IgD-negative memory B cell (primary cell): ENCODE measurements around the gene TMCO1. TPM values are rescaled to one million over a fixed set of nuclear protein-coding genes. Genes with fewer than 3 reads are reported as not detected.
A peak's percentile ranks its signal among the peaks of the same experiment; 100 is the strongest.
"Not testable (repeated sequence)": the region's sequence is repeated elsewhere in the genome, so short reads cannot be mapped to it uniquely, and the experiment has no call there.

ENCODE experiments used
- H3K27ac Mint-ChIP-seq, 3 donors: one replicate each; pipeline ENCODE4 v1.8.0; 2020 to 2022; ENCODE audit warnings: mild to moderate bottlenecking in 3 of 3, mixed read lengths in 3 of 3, moderate library complexity in 1 of 3
- H3K27me3 Mint-ChIP-seq: one replicate; pipeline ENCODE4 v1.8.0; 2021; ENCODE audit warnings: mixed read lengths
- H3K36me3 Mint-ChIP-seq: one replicate; pipeline ENCODE4 v1.8.0; 2020; ENCODE audit warnings: mild to moderate bottlenecking, mixed read lengths
- H3K4me1 Mint-ChIP-seq, 3 donors: one replicate each; pipeline ENCODE4 v1.8.0; 2020 to 2022; ENCODE audit warnings: mixed read lengths in 3 of 3, mild to moderate bottlenecking in 1 of 3
- H3K4me3 Mint-ChIP-seq, 4 donors: one replicate each; pipeline ENCODE4 v1.8.0; 2020 to 2022; ENCODE audit warnings: mild to moderate bottlenecking in 4 of 4, mixed read lengths in 4 of 4, moderate library complexity in 3 of 4
- H3K9me3 Mint-ChIP-seq, 3 donors: one replicate each; pipeline ENCODE4 v1.8.0; 2020 to 2021; ENCODE audit warnings: mixed read lengths in 3 of 3, mild to moderate bottlenecking in 1 of 3
- polyA plus RNA-seq: library from polyadenylated mRNA; unstranded; fragments of 300-500 nt; fragmentation: Illumina TruSeq; gene quantifications from one replicate; pipeline ENCODE4 v1.2.3, GENCODE V29; 2021

TMCO1 gene
- 104 TPM for polyA plus RNA-seq

DNA sequence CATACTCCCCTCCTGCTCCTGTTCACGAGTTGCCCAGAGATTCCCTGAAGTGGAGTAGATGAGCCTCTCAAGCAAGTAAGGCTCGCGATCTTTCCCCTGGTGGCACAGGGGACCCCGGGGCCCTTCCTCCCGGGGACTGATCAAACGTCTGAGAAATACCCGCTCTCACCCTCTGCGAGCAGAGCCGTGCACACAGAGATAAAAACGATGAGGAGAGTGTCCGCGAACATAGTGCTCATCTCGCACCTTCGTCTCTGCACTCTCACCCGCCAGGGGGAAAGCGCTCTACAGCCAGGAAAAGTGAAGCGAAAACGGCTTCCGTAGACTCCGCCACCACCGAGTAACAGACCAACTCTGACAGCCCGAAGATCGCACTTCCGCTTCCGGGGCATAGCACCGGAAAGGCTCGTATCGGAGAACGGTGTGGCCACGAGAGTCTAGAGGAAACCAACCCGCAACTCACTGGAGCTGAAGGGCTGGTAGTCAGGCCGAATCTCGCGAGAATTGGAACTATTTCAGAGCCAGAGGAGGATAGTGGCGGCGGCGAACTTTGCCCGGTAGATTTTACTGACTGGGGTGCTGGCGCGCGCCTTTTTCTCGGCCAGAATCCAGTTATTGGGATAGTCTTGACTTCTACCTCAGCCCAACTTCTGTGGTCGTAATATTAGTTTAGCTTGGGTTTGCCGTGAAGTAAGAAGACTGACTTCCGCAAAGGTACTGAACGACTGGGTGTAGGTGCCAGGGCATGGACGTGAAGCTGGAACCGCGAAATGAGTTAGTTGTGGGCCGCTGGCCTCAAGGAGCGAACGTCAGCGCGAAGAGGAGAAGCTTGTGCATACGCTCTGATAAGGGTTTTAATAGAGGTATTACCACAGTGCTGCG lies at the start of gene TMCO1:
TSS of gene TMCO1 (minus strand) at position 356 of the 882 bp plus-strand sequence. CDS start at position 239, 117 bp downstream.
- H3K36me3 Mint-ChIP-seq, result peaks cover 6% of the 10 kb centered on the region
- no peaks in the 10 kb centered on the region for H3K9me3 Mint-ChIP-seq
- H3K27ac Mint-ChIP-seq, result peak within 1 kb of the TSS; percentile 89 to 99 (median 99)
- no peaks in the 10 kb centered on the region for H3K27me3 Mint-ChIP-seq
- peak within 1 kb of the TSS; percentile 96 to 100 (median 98) for H3K4me3 Mint-ChIP-seq
- peaks cover 29 to 53% (median 35%) of the 10 kb centered on the region in 3 donors for H3K4me1 Mint-ChIP-seq

DNA sequence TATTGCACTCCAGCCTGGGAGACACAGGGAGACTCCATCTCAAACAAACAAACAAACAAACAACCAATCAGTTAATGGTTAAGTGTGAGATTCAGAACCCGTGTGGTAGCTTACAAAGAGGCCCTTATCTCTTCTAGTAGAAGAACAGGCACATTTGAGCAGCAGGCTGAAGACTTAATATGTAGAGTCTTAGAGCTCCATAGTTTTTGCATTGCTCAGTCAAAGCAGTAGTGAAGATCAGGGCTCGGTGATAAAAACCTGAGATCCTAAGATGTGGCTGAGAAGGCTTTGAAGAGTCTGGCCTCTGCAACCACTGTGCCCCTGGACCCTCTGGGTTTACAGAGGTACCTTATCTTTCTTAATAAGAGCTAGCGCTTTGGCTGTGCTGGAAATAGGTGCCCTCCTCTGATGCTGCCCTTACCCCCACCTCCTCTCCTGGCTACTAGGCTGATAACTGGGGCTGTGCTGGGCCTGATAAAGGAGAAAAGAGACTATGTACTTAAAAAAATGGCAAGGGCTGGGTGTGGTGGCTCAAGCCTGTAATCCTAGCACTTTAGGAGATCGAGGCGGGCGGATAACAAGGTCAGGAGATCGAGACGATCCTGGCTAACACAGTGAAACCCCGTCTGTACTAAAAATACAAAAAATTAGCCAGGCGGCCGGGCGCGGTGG lies 48.3 kb upstream of the TMCO1 start:
- H3K4me1 Mint-ChIP-seq, result no peaks in the 10 kb centered on the region
- H3K9me3 Mint-ChIP-seq, result peaks cover 0 to 4% (median 2%) of the 10 kb centered on the region in 3 donors
- no peak overlapping the region for H3K27ac Mint-ChIP-seq
- H3K36me3 Mint-ChIP-seq, result no peaks in the 10 kb centered on the region
- no peak overlapping the region for H3K4me3 Mint-ChIP-seq
- peaks cover 6% of the 10 kb centered on the region for H3K27me3 Mint-ChIP-seq

GRCh38 chr1:165816157-165816556 lies 47.5 kb upstream of the TMCO1 start:
- Mint-ChIP-seq H3K4me3 (no peak overlapping the region), H3K36me3 (no peaks in the 10 kb centered on the region), H3K9me3 (peaks cover 0 to 4% (median 2%) of the 10 kb centered on the region in 3 donors), H3K4me1 (no peaks in the 10 kb centered on the region), H3K27ac (no peak overlapping the region), H3K27me3 (peaks cover 8% of the 10 kb centered on the region)

- Mint-ChIP-seq H3K36me3 (no peaks in the 10 kb centered on the region), H3K27me3 (peaks cover 8% of the 10 kb centered on the region), H3K9me3 (peaks cover 0 to 4% (median 2%) of the 10 kb centered on the region in 3 donors), H3K4me3 (no peak overlapping the region), H3K4me1 (no peaks in the 10 kb centered on the region), H3K27ac (no peak overlapping the region)
These were observed 47.1 kb upstream of the TMCO1 start for GRCh38 chr1:165815725-165816124.

- Mint-ChIP-seq H3K36me3 (no peaks in the 10 kb centered on the region), H3K4me3 (no peak overlapping the region), H3K4me1 (no peaks in the 10 kb centered on the region), H3K9me3 (peaks cover 0 to 1% (median 0%) of the 10 kb centered on the region in 3 donors), H3K27ac (no peak overlapping the region), H3K27me3 (peaks cover 5% of the 10 kb centered on the region)
These were observed 38.9 kb upstream of the TMCO1 start for GRCh38 chr1:165807613-165808012.

GRCh38 chr1:165804513-165804912 lies 35.8 kb upstream of the TMCO1 start:
- not testable (repeated sequence) for H3K4me1 Mint-ChIP-seq, H3K4me3 Mint-ChIP-seq, H3K27ac Mint-ChIP-seq, H3K36me3 Mint-ChIP-seq, H3K27me3 Mint-ChIP-seq, H3K9me3 Mint-ChIP-seq

GRCh38 chr1:165799387-165799786 lies 30.7 kb upstream of the TMCO1 start:
- peaks cover 5% of the 10 kb centered on the region for H3K27me3 Mint-ChIP-seq
- peaks cover 3 to 9% (median 5%) of the 10 kb centered on the region in 3 donors for H3K9me3 Mint-ChIP-seq
- no peaks in the 10 kb centered on the region for H3K4me1 Mint-ChIP-seq
- H3K27ac Mint-ChIP-seq, result no peak overlapping the region
- peaks cover 5% of the 10 kb centered on the region for H3K36me3 Mint-ChIP-seq
- H3K4me3 Mint-ChIP-seq, result no peak overlapping the region

- H3K9me3 Mint-ChIP-seq, result peaks cover 3 to 9% (median 4%) of the 10 kb centered on the region in 3 donors
- H3K4me1 Mint-ChIP-seq, result no peaks in the 10 kb centered on the region
- no peak overlapping the region for H3K27ac Mint-ChIP-seq
- H3K27me3 Mint-ChIP-seq, result peaks cover 11% of the 10 kb centered on the region
- peaks cover 2% of the 10 kb centered on the region for H3K36me3 Mint-ChIP-seq
- H3K4me3 Mint-ChIP-seq, result no peak overlapping the region
These were observed 27.2 kb upstream of the TMCO1 start for GRCh38 chr1:165795894-165796293.

DNA sequence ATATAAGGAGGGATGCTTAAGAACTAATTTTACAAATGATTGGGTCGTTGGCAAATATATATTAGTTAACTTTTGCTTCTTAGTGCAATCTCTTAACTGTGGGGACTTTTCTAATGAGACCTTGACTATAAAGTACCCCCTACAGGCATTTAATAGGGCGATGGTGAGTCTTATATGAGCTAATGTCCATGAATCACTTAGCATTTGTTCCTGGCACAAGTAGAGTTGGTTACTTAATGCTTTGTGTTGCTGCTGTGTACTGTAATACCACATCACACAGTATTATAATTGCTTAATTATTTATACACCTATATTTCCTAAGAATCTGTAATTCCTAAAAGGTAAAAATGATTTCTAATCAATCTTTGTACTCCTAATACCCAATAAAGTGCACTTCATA lies 25.3 kb upstream of the TMCO1 start:
- Mint-ChIP-seq H3K4me3 (no peak overlapping the region), H3K27me3 (peaks cover 11% of the 10 kb centered on the region), H3K27ac (no peak overlapping the region), H3K9me3 (peaks cover 0 to under 1% (median 0%) of the 10 kb centered on the region in 3 donors), H3K4me1 (no peaks in the 10 kb centered on the region), H3K36me3 (peaks cover 2% of the 10 kb centered on the region)

- Mint-ChIP-seq H3K27me3 (peaks cover 6% of the 10 kb centered on the region), H3K4me1 (no peaks in the 10 kb centered on the region), H3K27ac (no peak overlapping the region), H3K36me3 (peaks cover 2% of the 10 kb centered on the region), H3K9me3 (no peaks in the 10 kb centered on the region), H3K4me3 (no peak overlapping the region)
These were observed 19.1 kb upstream of the TMCO1 start for GRCh38 chr1:165787741-165788140.

GRCh38 chr1:165783519-165783918 lies 14.9 kb upstream of the TMCO1 start:
- H3K36me3 Mint-ChIP-seq, H3K9me3 Mint-ChIP-seq, H3K4me1 Mint-ChIP-seq, H3K27me3 Mint-ChIP-seq, H3K27ac Mint-ChIP-seq, H3K4me3 Mint-ChIP-seq: not testable (repeated sequence)

GRCh38 chr1:165778197-165778596 lies 9.5 kb upstream of the TMCO1 start:
- H3K27me3 Mint-ChIP-seq, H3K27ac Mint-ChIP-seq, H3K4me1 Mint-ChIP-seq, H3K9me3 Mint-ChIP-seq, H3K36me3 Mint-ChIP-seq, H3K4me3 Mint-ChIP-seq: not testable (repeated sequence)

DNA sequence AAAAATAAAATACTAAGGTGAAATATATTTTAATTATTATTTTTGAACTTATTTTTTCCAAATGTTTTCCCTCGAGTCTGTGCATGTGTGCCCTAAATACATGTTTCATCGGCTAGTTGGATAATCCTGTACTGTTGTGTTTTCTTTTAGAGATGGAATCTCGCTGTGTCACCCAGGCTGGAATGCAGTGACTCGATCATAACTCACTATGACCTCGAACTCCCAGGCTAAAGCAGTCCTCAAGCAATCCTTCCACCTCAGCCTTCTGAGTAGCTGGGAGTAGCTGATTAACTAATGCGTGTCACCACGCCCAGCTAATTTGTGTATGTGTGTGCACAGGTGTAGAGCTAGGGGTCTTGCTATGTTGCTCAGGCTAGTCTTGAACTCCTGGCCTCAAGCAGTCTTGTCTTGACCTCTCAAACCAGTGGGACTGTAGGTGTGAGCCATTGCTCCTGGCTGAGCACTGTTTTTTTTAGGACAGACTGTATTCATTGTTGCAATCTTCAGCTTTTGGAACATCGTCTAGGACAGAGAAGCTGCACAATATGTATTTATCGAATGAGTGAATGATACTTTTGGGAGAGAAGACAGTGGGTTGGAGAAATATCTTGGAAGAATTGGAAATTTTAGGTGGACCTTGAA lies 4.8 kb upstream of the TMCO1 start:
- Mint-ChIP-seq H3K27me3 (no peaks in the 10 kb centered on the region), H3K36me3 (peaks cover 3% of the 10 kb centered on the region), H3K27ac (no peak overlapping the region), H3K4me3 (no peak overlapping the region), H3K4me1 (peaks cover 6 to 18% (median 10%) of the 10 kb centered on the region in 3 donors), H3K9me3 (no peaks in the 10 kb centered on the region)

DNA sequence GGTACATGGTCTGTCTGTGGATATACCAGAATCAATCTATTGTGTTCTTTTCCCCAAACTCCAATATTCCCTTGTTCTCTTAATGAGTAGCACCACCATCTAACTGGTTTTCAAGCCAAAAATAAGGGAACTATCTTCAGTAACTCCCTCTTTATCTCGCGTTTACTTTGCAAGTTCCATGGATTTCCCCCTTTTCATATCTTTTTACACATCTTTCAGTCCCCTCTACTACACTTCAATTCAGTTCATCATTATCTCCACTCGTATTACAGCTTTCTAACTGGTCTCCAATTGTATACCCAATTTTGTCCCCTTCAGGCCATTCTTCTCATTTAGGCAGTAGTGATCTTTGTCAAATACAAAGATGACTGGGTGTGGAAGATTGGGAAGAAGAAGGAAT lies 4.1 kb upstream of the TMCO1 start:
- Mint-ChIP-seq H3K4me3 (peak overlapping the region in 1 of 4 donors; percentile 8), H3K27ac (peak overlapping the region in 1 of 3 donors; percentile 43), H3K27me3 (no peaks in the 10 kb centered on the region), H3K4me1 (peaks cover 6 to 25% (median 17%) of the 10 kb centered on the region in 3 donors), H3K9me3 (no peaks in the 10 kb centered on the region), H3K36me3 (peaks cover 3% of the 10 kb centered on the region)

DNA sequence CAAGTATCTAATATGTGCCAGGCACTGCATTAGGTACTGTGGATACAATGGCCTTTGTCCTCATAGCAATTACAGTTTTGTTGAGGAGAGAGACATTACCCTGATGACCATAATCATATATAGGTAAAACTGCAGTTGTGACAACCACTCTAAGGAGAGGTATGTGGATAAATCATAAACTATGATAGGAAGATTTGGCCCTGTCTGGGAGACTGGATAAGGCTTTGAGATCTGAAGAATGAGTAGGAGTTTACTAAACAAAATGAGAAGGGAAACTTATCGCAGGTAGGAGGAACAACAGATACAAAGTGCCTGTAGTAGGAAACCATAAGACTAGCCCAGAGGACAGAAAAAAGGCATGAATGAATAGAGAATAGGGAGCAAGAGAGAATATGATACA lies 4.4 kb downstream of the TMCO1 start:
- Mint-ChIP-seq H3K36me3 (peaks cover 5% of the 10 kb centered on the region), H3K4me3 (peak overlapping the region in 1 of 4 donors; percentile 65), H3K27ac (no peak overlapping the region), H3K9me3 (no peaks in the 10 kb centered on the region), H3K27me3 (no peaks in the 10 kb centered on the region), H3K4me1 (peaks cover 36 to 49% (median 43%) of the 10 kb centered on the region in 3 donors)
